ENCODE data around the gene GLG1.

- TF ChIP-seq POLR2A (IDR thresholded peaks at IDR 0.05; ENCODE audit: low read length) = no peak
- TF ChIP-seq GATA1 (IDR thresholded peaks at IDR 0.05; ENCODE audit: low read depth, low read length) = no peak
These were observed 113.9 kb downstream of the GLG1 start for GRCh38 chr16:74492976-74493375.
